Measurements from ENCODE around the gene PRRT3.
A peak's percentile ranks its signal among the peaks of the same experiment; 100 is the strongest.

PRRT3 gene

DNA sequence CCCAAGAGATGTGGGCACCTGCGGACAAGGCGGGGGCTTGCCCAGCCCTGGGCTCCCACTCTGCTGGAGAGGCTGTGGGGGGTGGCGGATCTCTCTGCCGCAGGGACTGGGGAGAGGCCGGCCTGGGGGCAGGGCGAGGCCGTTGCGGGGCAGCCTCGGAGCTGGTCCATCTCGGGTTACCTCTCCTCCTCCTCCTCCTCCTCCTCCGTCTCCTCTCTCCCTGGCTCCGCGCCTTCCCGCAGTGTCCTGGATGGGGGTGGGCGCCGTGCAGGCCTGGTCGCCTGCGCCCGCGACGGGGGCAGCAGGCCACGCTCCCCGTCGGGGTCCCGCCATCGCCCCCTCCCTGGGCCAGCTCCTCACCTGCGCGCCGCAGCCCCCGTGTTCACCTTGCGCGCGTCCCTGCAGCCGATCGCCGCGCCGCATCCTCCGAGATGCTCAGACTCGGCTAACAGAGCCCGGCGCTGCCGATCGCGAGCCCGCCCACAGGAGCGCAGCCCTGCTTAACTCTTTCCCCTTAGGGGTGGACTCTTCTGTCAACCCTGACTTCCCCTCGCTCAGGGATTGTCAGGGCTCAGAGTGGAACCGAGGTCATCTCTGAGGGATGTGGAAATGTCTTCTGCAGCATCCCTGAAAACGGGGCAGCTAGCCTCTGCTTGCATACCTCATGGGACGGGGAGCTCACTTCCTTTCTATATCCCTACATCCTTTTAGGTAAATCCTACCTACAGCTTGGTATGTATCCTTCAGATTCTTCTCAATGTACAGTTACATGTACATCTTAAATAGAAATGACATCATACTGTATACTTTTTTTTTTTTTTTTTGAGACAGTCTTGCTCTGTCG is at the start of gene PRRT3:
Gene PRRT3 (minus strand): TSS at position 447 of the 844 bp plus-strand sequence. CDS start 2,293 bp downstream, outside the sequence.
- DNase-seq (ENCODE audit: low read depth), result no peak

DNA sequence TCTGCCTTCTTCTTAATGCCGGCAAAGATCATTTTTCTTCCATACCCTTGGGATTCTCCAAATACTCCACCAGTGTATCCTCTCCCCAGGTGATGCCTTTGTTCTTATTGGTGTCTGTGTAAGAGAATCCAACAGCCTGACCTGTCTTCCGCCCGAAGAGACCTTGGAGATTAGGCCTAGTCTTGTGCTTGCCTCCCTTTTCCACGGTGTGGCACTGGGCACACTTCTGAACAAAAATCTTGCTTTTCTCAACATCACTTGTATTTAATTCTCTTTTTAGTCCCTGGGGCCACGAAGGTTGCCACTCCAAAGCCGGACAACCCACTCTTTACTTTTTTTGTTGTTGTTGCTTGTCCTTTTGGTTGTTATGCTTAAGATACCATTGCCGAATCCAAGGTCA is 48.5 kb upstream of the PRRT3 start:
- DNase-seq (ENCODE audit: low read depth), result no peak

GRCh38 chr3:9994086-9994844 is 42.1 kb upstream of the PRRT3 start:
- peak; percentile 75 for DNase-seq (ENCODE audit: low read depth)

- no peak for DNase-seq (ENCODE audit: low read depth)
These were observed 34.1 kb upstream of the PRRT3 start for GRCh38 chr3:9986230-9986725.

DNA sequence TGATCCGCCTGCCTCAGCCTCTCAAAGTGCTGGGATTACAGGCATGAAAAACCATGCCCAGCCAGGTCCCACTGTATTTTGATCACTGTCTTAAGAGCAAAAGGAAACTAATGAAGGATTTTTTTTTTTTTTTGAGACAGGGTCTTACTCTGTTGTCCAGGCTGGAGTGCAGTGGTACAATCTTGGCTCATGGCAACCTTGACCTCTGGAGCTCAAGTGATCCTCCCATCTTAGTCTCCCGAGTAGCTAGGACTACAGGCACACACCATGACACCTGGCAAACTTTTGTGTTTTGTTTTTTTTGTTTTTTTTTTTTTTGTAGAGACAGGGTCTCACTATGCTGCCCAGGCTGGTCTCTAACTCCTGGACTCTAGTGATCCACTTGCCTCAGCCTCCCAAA is 28.0 kb upstream of the PRRT3 start:
- DNase-seq (ENCODE audit: low read depth), result no peak

GRCh38 chr3:9978710-9979305 is 26.6 kb upstream of the PRRT3 start:
- no peak for DNase-seq (ENCODE audit: low read depth)

- peak; percentile 97 for DNase-seq (ENCODE audit: low read depth)
These were observed 24.8 kb upstream of the PRRT3 start for GRCh38 chr3:9976721-9977709.

GRCh38 chr3:9970020-9970652 is 17.9 kb upstream of the PRRT3 start:
- DNase-seq (ENCODE audit: low read depth), result no peak

DNA sequence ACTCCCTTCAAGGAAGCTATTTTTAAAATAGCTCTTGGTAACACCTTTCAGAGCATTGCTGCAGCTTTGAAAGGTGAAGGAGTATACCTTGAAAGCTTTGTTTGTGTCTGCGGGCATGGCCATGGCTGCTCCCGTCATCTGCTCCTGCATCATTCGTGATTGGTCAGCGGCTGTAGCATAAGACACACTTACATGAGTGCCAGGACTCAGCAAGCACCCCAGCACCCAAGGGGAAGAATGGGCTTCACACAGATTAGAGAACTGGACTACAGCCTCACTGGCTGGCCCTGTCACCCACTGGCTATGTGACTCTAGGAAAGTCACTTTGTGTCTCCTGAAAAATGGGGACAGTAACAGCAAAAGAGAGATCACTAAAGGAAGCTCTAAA is 17.4 kb upstream of the PRRT3 start:
- no peak for DNase-seq (ENCODE audit: low read depth)

GRCh38 chr3:9966841-9967240 is 14.6 kb upstream of the PRRT3 start:
- DNase-seq (ENCODE audit: low read depth), result no peak

DNA sequence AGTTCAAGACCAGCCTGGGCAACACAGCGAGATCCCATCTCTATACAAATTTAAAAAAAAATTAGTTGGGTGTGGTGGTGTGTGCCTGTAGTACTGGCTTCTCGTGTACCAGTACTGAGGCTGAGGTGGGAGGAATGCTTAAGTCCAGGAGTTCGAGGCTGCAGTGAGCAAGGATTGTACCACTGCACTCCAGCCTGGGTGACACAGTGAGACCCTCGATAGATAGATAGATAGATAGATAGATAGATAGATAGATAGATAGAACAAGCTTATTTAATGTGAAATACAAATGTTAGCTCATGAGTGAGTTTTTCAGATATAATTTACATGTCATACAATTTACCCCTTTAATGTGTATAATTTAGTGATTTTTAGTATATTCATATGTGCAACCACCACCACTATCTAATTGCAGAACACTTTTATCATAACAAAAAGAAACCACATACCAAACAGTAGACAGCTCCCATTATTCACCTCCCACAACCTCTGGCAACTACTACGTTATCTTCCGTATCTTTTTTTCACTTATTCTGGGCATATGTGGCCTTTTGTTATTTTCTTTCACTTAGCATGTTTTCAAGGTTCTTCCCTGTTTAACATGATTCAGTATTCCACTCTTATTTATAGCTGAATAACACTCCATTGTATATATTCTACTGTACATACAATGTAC is 13.1 kb upstream of the PRRT3 start:
- no peak for DNase-seq (ENCODE audit: low read depth)

DNA sequence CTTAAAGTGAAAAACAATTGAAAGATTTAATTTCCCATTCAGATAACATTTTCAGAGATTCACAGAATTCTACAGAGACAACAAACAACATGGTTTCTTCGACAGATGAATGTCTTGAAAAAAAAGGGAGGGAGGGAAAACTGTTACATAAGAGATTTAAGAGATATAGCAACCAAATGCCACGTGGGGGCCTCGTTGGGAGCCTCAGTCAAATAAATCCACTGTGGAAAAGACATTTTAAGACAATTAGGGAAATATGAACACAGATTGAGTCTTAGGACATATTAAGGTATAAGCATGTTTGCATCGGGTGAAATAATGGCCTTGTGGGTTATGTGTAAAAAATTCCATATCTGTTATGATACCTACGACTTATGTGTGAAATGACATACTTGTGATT is 5.0 kb upstream of the PRRT3 start:
- DNase-seq (ENCODE audit: low read depth), result no peak

DNA sequence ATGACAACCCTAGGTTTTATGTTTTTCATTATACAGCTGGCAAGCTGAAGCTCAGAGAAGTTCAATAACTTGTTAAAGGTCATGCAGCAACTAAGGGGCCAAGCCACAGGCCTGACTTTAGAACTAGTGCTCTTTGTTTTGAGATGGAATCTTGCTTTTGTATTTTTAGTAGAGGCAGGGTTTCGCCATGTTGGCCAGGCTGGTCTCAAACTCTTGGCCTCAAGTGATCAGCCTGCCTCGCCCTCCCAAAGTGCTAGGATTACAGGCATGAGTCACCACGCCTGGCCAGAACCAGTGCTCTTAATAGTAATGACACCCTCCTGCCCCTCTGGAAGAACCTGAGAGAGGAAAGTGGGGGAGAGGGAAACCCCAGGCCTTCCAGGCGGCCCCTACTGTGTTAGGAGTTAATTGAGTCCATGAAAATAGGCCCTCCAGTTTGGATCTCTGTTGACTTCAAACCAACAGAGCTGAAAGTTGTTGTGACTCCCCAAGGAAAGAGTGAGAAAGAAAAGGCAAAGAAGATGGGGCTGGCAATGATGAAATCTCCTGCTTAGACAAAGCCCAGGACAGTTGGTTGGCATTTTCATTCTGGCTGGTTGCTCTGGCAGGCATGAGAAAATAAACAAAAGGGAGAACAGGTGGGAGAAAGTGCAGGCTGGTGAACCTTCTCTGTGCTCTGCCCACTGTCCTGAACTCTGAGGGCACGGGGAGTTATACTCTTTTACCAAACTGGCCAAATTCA is 3.6 kb upstream of the PRRT3 start:
- DNase-seq (ENCODE audit: low read depth), result no peak

DNA sequence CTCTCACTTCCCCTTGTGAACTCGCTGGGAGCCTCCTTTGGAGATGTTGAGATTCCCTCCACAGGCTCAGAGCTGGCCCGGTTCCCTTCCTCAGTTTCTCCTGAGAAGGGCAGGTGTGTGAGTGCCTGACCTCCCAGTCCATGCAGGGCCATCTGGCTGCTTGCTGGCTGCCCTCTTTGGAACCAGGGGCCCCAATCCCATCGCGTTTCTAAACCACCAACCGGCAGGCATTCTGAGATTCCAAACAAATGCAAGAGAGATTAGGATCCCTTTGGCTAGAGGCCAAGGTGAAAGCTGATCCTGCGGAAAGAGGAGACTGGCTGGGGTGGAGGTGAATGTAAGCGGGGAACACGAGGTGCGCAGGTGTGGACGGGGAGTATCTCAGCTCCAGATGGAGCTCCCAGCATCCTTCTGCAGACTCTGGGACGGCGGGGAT is 2.9 kb upstream of the PRRT3 start:
- no peak for DNase-seq (ENCODE audit: low read depth)

DNA sequence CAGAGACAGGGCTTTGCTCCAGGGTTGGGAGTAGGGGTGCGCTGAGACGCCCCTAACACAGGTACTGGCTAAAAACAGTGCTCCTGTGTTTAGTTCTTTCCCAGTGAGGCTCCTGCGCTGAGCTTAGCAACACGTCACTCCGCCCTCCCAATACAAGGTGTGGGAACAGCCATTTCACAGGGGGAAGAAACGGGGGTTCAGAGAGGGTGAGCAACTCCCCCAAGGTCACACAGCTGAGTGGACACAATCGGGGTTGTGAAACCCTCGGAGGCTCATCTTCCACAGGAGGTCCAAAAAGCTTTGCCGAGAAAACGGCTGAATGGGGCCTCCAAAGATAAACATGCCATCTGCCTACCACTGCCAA is 628 bp downstream of the PRRT3 start:
- DNase-seq (ENCODE audit: low read depth), result no peak

GRCh38 chr3:9951126-9951525 is 1.1 kb downstream of the PRRT3 start:
- DNase-seq (ENCODE audit: low read depth), result no peak

- DNase-seq (ENCODE audit: low read depth), result no peak
These were observed 2.6 kb downstream of the PRRT3 start for GRCh38 chr3:9949626-9950025.

GRCh38 chr3:9949115-9949514 is 3.1 kb downstream of the PRRT3 start:
- no peak for DNase-seq (ENCODE audit: low read depth)

DNA sequence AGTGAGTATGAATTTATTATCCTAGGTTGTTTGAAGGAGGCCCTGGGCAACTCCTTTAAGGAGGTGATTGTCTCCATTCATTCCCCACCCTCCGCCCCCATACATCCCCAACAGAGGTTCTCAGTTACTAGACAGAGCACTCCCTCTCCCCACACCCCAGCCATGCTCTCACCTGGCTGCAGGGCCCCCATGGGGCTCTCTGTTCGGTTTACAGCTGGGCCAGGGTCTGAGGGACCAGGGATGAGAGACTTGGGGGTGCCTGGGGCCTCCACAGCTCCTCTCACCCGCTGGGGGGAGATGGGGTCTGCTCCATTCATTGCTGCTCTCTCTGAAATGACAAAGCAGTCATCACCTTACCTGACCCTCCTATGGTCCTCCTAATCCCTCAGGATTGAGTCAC is 3.6 kb downstream of the PRRT3 start:
- no peak for DNase-seq (ENCODE audit: low read depth)
